ENCODE data around the gene FTO. TPM values are rescaled to one million over a fixed set of nuclear protein-coding genes. Genes with fewer than 3 reads are reported as not detected.

Gene FTO
- total RNA-seq, 1 donor from 2014 or later: 107 TPM

- H3K9me3 Mint-ChIP-seq: peaks cover 16% of the 10 kb centered on the region
- no peak for DNase-seq (ENCODE audit: low read depth, low spot score)
- no peak overlapping the region for H3K4me3 Mint-ChIP-seq
- no peaks in the 10 kb centered on the region for H3K27me3 Mint-ChIP-seq (ENCODE audit: low read depth)
- H3K4me1 Mint-ChIP-seq: no peaks in the 10 kb centered on the region
- H3K27ac Mint-ChIP-seq (ENCODE audit: unreplicated experiment): no peak overlapping the region
- peaks cover 27% of the 10 kb centered on the region for H3K36me3 Mint-ChIP-seq (ENCODE audit: low read depth)
- TF ChIP-seq CTCF (conservative IDR thresholded peaks at IDR 0.05): no peak
Measured at GRCh38 chr16:54015147-54015546, 311.2 kb downstream of the FTO start.

DNA sequence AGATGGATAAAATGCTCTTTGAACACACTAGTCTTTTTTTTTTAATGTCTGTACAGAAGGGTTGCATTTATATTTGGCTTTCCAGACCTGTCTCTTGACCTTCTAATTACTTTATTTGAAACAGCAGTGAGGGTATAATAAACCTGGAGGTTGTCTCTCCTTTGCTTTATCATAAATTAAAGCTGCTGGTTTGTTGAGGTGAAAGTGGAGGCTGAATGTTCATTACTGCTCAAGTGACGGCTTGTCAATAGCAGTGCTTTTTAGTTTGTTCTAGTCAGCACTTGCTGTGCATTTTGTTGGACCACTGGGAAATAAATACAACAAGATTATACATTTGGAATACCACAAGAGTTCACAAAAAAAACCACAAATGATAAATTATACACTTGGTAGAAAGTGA is 318.4 kb downstream of the FTO start:
- H3K4me1 Mint-ChIP-seq: no peaks in the 10 kb centered on the region
- no peaks in the 10 kb centered on the region for H3K27me3 Mint-ChIP-seq (ENCODE audit: low read depth)
- no peak overlapping the region for H3K27ac Mint-ChIP-seq (ENCODE audit: unreplicated experiment)
- H3K9me3 Mint-ChIP-seq: no peaks in the 10 kb centered on the region
- TF ChIP-seq CTCF (conservative IDR thresholded peaks at IDR 0.05): no peak
- no peak for DNase-seq (ENCODE audit: low read depth, low spot score)
- no peak overlapping the region for H3K4me3 Mint-ChIP-seq
- H3K36me3 Mint-ChIP-seq (ENCODE audit: low read depth): peaks cover 6% of the 10 kb centered on the region

GRCh38 chr16:54026456-54026855 is 322.5 kb downstream of the FTO start:
- Mint-ChIP-seq H3K4me1 (no peaks in the 10 kb centered on the region), H3K9me3 (peaks cover 7% of the 10 kb centered on the region), H3K4me3 (no peak overlapping the region), H3K27me3 (ENCODE audit: low read depth) (no peaks in the 10 kb centered on the region), H3K27ac (ENCODE audit: unreplicated experiment) (no peak overlapping the region), H3K36me3 (ENCODE audit: low read depth) (peaks cover 16% of the 10 kb centered on the region)
- no peak for TF ChIP-seq CTCF (conservative IDR thresholded peaks at IDR 0.05)
- no peak for DNase-seq (ENCODE audit: low read depth, low spot score)

- no peak overlapping the region for H3K4me3 Mint-ChIP-seq
- peaks cover 19% of the 10 kb centered on the region for H3K36me3 Mint-ChIP-seq (ENCODE audit: low read depth)
- TF ChIP-seq CTCF (conservative IDR thresholded peaks at IDR 0.05): no peak
- no peak overlapping the region for H3K27ac Mint-ChIP-seq (ENCODE audit: unreplicated experiment)
- H3K9me3 Mint-ChIP-seq: peaks cover 10% of the 10 kb centered on the region
- H3K4me1 Mint-ChIP-seq: no peaks in the 10 kb centered on the region
- DNase-seq (ENCODE audit: low read depth, low spot score): no peak
- H3K27me3 Mint-ChIP-seq (ENCODE audit: low read depth): no peaks in the 10 kb centered on the region
Measured at GRCh38 chr16:54027062-54027461, 323.1 kb downstream of the FTO start.

DNA sequence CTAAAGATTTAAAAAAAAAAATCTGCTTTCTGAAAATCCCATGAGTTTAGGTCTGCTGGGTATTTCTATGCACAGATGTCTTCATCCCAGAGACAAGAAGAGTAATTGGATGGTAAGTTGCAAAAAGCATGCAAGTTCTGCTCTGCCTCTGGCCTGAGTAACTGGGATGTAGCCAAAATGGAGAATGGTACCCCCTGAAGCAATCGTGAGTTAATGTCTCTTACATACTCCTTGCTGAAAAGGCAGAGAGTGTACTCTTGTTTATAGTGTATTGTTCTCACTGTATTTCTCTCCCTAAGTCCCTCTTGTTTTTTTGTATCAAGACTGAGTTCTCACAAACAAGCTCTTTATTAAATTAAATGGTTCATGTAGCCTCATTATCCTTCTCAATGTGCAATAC is 323.6 kb downstream of the FTO start:
- Mint-ChIP-seq H3K4me1 (no peaks in the 10 kb centered on the region), H3K27ac (ENCODE audit: unreplicated experiment) (no peak overlapping the region), H3K4me3 (no peak overlapping the region), H3K9me3 (peaks cover 11% of the 10 kb centered on the region), H3K27me3 (ENCODE audit: low read depth) (no peaks in the 10 kb centered on the region), H3K36me3 (ENCODE audit: low read depth) (peaks cover 21% of the 10 kb centered on the region)
- TF ChIP-seq CTCF (conservative IDR thresholded peaks at IDR 0.05): no peak
- DNase-seq (ENCODE audit: low read depth, low spot score): no peak

DNA sequence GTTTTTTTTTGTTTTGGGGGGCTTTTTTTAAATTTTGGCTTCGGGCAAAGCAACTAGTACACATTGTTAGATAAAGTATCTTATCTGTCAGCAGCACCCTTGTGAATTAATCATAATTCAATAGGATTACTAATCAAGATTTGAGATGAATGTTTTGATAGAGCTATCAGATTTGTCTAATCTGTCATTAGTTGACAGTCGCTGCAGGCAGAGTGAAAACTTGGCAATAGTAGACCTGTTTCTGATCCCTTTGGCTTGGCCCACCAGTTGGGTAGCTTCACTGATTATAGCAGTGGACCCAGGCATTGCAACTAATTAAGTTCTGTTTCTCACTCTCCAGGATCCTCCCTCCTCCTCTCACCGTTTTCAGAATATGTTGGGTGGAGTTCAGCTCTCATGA is 324.0 kb downstream of the FTO start:
- Mint-ChIP-seq H3K27me3 (ENCODE audit: low read depth) (no peaks in the 10 kb centered on the region), H3K4me1 (no peaks in the 10 kb centered on the region), H3K9me3 (peaks cover 15% of the 10 kb centered on the region), H3K36me3 (ENCODE audit: low read depth) (peaks cover 25% of the 10 kb centered on the region), H3K4me3 (no peak overlapping the region), H3K27ac (ENCODE audit: unreplicated experiment) (no peak overlapping the region)
- no peak for DNase-seq (ENCODE audit: low read depth, low spot score)
- TF ChIP-seq CTCF (conservative IDR thresholded peaks at IDR 0.05): no peak
